K562 (cell line): Measurements from ENCODE around the gene GLIPR1L1.

ENCODE experiments used
- CHD2 ChIP-seq: IDR thresholded peaks from 2 replicates; pipeline ENCODE4 v1.6.1; 2011; ENCODE audit warnings: low read depth, low read length
- CREB3 ChIP-seq: fragments of 450-650 bp; conservative IDR thresholded peaks from 2 replicates; pipeline ENCODE4 v1.6.1; 2016; ENCODE audit warnings: missing genetic modification characterization, low read depth, mild to moderate bottlenecking, missing compliant biosample characterization, moderate library complexity
- E2F6 ChIP-seq, 2 experiments: IDR thresholded peaks; 2 replicates each; pipeline ENCODE4 v1.6.1; 2011; ENCODE audit warnings: borderline replicate concordance in 1 of 2, control low read depth in 1 of 2, low read depth in 1 of 2, low read length in 1 of 2, mild to moderate bottlenecking in 1 of 2, mixed read lengths in 1 of 2, moderate library complexity in 1 of 2; ENCODE audit not compliant: insufficient read depth in 1 of 2, insufficient read length in 1 of 2, poor library complexity in 1 of 2, severe bottlenecking in 1 of 2; ENCODE audit errors: extremely low read depth in 1 of 2
- EGR1 ChIP-seq: fragments of 450-650 bp; conservative IDR thresholded peaks from 2 replicates; pipeline ENCODE4 v1.6.1; 2017; ENCODE audit warnings: mild to moderate bottlenecking
- FOSL1 ChIP-seq: fragments of 200-800 bp; sonication (Bioruptor generic); conservative IDR thresholded peaks from 2 replicates; pipeline ENCODE4 v1.6.1; 2016; ENCODE audit warnings: missing genetic modification characterization, missing compliant biosample characterization
- KDM1A ChIP-seq, 2 experiments: fragments of 450-650 bp; IDR thresholded peaks; 2 replicates each; pipeline ENCODE4 v1.6.1; 2016; ENCODE audit warnings: mild to moderate bottlenecking in 2 of 2
- KLF10 ChIP-seq: fragments of 250-450 bp; sonication (Bioruptor Pico); IDR thresholded peaks from 2 replicates; pipeline ENCODE4 v1.6.1; 2021; ENCODE audit warnings: matching md5 sums
- MLX ChIP-seq, 2 experiments: fragments of 450-650 bp in 1 of 2; sonication (generic) in 1 of 2; formaldehyde crosslinking; conservative IDR thresholded peaks; 2 replicates each; pipeline versions ENCODE4 v1.4.0 to v1.8.1; 2020 to 2022; ENCODE audit warnings: mild to moderate bottlenecking in 1 of 2, missing genetic modification reagents in 1 of 2
- MYC ChIP-seq, 2 experiments: fragments of 250-450 bp in 1 of 2; sonication (Bioruptor Pico) in 1 of 2; IDR thresholded peaks; 2 replicates each; pipeline versions ENCODE4 v1.5.1 to v1.6.1; 2012 to 2021; ENCODE audit warnings: low read depth in 2 of 2, borderline replicate concordance in 1 of 2, improper control_type of control experiment in 1 of 2, low read length in 1 of 2, mild to moderate bottlenecking in 1 of 2, moderate library complexity in 1 of 2
- RFX1 ChIP-seq: fragments of 450-650 bp; IDR thresholded peaks from 2 replicates; pipeline ENCODE4 v1.6.1; 2016; ENCODE audit warnings: mild to moderate bottlenecking, moderate library complexity
- TAF1 ChIP-seq: IDR thresholded peaks from 2 replicates; pipeline ENCODE4 v1.6.1; 2011; ENCODE audit warnings: mild to moderate bottlenecking, low read length, moderate library complexity; ENCODE audit not compliant: insufficient read depth, control insufficient read depth, severe bottlenecking; ENCODE audit errors: extremely low read depth
- TBL1XR1 ChIP-seq, 2 experiments: IDR thresholded peaks; 2 replicates each; pipeline ENCODE4 v1.6.1; 2012; ENCODE audit warnings: improper control_type of control experiment in 2 of 2, low read length in 2 of 2, mild to moderate bottlenecking in 1 of 2
- ZSCAN32 ChIP-seq: fragments of 450-650 bp; formaldehyde crosslinking; IDR thresholded peaks from 2 replicates; pipeline ENCODE4 v1.4.0; 2020; ENCODE audit warnings: mild to moderate bottlenecking, moderate library complexity

GRCh38 chr12:75345531-75345930, 11.1 kb downstream of the GLIPR1L1 start:
- no peak for TF ChIP-seq KLF10 (CRISPR knock-in tag)
- no peak for TF ChIP-seq RFX1
- no peak for TF ChIP-seq EGR1
- TF ChIP-seq ZSCAN32 (CRISPR knock-in tag) = no peak
- TF ChIP-seq MLX (CRISPR knock-in tag; conservative IDR thresholded peaks at IDR 0.05) = no peak
- no peak for TF ChIP-seq TBL1XR1 (IDR thresholded peaks at IDR 0.05; ENCODE audit: low read length in 2 of 2)
- no peak for TF ChIP-seq FOSL1
- no peak for TF ChIP-seq CHD2
- no peak for TF ChIP-seq E2F6 (IDR thresholded peaks at IDR 0.05; ENCODE audit: borderline replicate concordance in 1 of 2, extremely low read depth in 1 of 2, insufficient read depth in 1 of 2, insufficient read length in 1 of 2, low read depth in 1 of 2, low read length in 1 of 2, poor library complexity in 1 of 2, severe bottlenecking in 1 of 2)
- no peak for TF ChIP-seq MYC (IDR thresholded peaks at IDR 0.05; ENCODE audit: low read depth, low read length)
- no peak for TF ChIP-seq MYC (CRISPR knock-in tag; IDR thresholded peaks at IDR 0.05; ENCODE audit: borderline replicate concordance, low read depth)
- no peak for TF ChIP-seq KDM1A (IDR thresholded peaks at IDR 0.05)
- no peak for TF ChIP-seq TAF1
- no peak for TF ChIP-seq CREB3 (tag)
